PFSK-1 (cell line): ENCODE results near the gene SERPINB13.

Experiments
- POLR2AphosphoS5 ChIP-seq: IDR thresholded peaks from 2 replicates; pipeline ENCODE4 v1.6.1; 2012; ENCODE audit warnings: low read depth, mild to moderate bottlenecking, control low read depth, low read length, moderate library complexity
- TAF1 ChIP-seq: IDR thresholded peaks from 2 replicates; pipeline ENCODE4 v1.6.1; 2012; ENCODE audit warnings: low read length, control low read depth, borderline replicate concordance; ENCODE audit not compliant: insufficient read depth
- TF ChIP-seq, protein P1 (sequence below), 2 experiments: IDR thresholded peaks; 2 replicates each; pipeline versions ENCODE4 v1.6.1 to v1.8.0; 2011 to 2012; ENCODE audit warnings: low read depth in 2 of 2, low read length in 2 of 2, control low read depth in 1 of 2, inconsistent platforms in 1 of 2, mild to moderate bottlenecking in 1 of 2, moderate library complexity in 1 of 2; ENCODE audit not compliant: insufficient read depth in 1 of 2

DNA sequence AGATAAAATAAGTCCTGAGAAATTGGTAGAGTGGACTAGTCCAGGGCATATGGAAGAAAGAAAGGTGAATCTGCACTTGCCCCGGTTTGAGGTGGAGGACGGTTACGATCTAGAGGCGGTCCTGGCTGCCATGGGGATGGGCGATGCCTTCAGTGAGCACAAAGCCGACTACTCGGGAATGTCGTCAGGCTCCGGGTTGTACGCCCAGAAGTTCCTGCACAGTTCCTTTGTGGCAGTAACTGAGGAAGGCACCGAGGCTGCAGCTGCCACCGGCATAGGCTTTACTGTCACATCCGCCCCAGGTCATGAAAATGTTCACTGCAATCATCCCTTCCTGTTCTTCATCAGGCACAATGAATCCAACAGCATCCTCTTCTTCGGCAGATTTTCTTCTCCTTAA, 9.8 kb downstream of the SERPINB13 start:
- TF ChIP-seq TAF1 (no peak), POLR2AphosphoS5 (no peak)
- TF ChIP-seq, protein P1, sequence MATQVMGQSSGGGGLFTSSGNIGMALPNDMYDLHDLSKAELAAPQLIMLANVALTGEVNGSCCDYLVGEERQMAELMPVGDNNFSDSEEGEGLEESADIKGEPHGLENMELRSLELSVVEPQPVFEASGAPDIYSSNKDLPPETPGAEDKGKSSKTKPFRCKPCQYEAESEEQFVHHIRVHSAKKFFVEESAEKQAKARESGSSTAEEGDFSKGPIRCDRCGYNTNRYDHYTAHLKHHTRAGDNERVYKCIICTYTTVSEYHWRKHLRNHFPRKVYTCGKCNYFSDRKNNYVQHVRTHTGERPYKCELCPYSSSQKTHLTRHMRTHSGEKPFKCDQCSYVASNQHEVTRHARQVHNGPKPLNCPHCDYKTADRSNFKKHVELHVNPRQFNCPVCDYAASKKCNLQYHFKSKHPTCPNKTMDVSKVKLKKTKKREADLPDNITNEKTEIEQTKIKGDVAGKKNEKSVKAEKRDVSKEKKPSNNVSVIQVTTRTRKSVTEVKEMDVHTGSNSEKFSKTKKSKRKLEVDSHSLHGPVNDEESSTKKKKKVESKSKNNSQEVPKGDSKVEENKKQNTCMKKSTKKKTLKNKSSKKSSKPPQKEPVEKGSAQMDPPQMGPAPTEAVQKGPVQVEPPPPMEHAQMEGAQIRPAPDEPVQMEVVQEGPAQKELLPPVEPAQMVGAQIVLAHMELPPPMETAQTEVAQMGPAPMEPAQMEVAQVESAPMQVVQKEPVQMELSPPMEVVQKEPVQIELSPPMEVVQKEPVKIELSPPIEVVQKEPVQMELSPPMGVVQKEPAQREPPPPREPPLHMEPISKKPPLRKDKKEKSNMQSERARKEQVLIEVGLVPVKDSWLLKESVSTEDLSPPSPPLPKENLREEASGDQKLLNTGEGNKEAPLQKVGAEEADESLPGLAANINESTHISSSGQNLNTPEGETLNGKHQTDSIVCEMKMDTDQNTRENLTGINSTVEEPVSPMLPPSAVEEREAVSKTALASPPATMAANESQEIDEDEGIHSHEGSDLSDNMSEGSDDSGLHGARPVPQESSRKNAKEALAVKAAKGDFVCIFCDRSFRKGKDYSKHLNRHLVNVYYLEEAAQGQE (IDR thresholded peaks at IDR 0.05; ENCODE audit: insufficient read depth in 1 of 2, low read depth in 2 of 2, low read length in 2 of 2) = no peak
